ENCODE data around the gene UNC80. TPM values are rescaled to one million over a fixed set of nuclear protein-coding genes. Genes with fewer than 3 reads are reported as not detected.

The UNC80 gene
- total RNA-seq, 1 experiment from 2014 or later, result not detected

GRCh38 chr2:210046851-210047500, 275.3 kb downstream of the UNC80 start:
- ChIA-PET POLR2A (ENCODE audit: unreplicated experiment) (no interaction called here), CTCF (no interaction called here)
- Histone ChIP-seq H3K9ac (ENCODE audit: low read length) (no peak overlapping the region), H2AFZ (ENCODE audit: low read length) (no peak overlapping the region), H3K4me3 (ENCODE audit: low read length) (no peak overlapping the region), H4K20me1 (ENCODE audit: low read length) (no peaks in the 10 kb centered on the region), H3K4me1 (ENCODE audit: insufficient read depth, low read length) (no peaks in the 10 kb centered on the region), H3K79me2 (ENCODE audit: low read length) (no peaks in the 10 kb centered on the region), H3K9me3 (ENCODE audit: low read length) (no peaks in the 10 kb centered on the region), H3K27ac (ENCODE audit: low read length) (no peak overlapping the region), H3K4me2 (ENCODE audit: low read length) (no peak overlapping the region), H3K36me3 (ENCODE audit: low read depth, low read length) (no peaks in the 10 kb centered on the region), H3K27me3 (ENCODE audit: low read length) (no peaks in the 10 kb centered on the region), H3K9me2 (replicated peaks; ENCODE audit: low read length) (no peaks in the 10 kb centered on the region), H3F3A (ENCODE audit: low read length, unreplicated experiment) (no peaks in the 10 kb centered on the region)
- no peak for DNase-seq
- TF ChIP-seq CTCF (conservative IDR thresholded peaks at IDR 0.05; ENCODE audit: low read depth, low read length), result no peak
- TF ChIP-seq EZH2 (IDR thresholded peaks at IDR 0.05; ENCODE audit: low read length, unreplicated experiment), result no peak
- intact Hi-C loops (cut with micrococcal nuclease), result no loop called here
- BruUV-seq (replicated peaks), result no TSS peak
- ATAC-seq, result no peak

Other genes starting within 250 kb of the UNC80 start
- gene RPE, start 230.8 kb downstream of the UNC80 start, total RNA-seq (2014; rRNA removed), result 60.5 and 77.3 TPM in 2 replicates